H1 (cell line): Measurements from ENCODE around the gene MCM9. TPM values are rescaled to one million over a fixed set of nuclear protein-coding genes. Genes with fewer than 3 reads are reported as not detected.

ENCODE experiments used
- CEBPB ChIP-seq: IDR thresholded peaks from 2 replicates; pipeline ENCODE4 v1.6.1; 2012; ENCODE audit warnings: low read depth, low read length
- EZH2 ChIP-seq: fragments of 200-600 bp; sonication (generic); IDR thresholded peaks from 2 replicates; pipeline ENCODE4 v1.7.1; 2012; ENCODE audit warnings: low read depth, mild to moderate bottlenecking, moderate library complexity, low read length, inconsistent platforms; ENCODE audit not compliant: severe bottlenecking
- FOSL1 ChIP-seq: IDR thresholded peaks from 2 replicates; pipeline ENCODE4 v1.6.1; 2011; ENCODE audit warnings: mild to moderate bottlenecking, low read depth, low read length, moderate library complexity; ENCODE audit not compliant: insufficient read depth
- HDAC6 ChIP-seq: IDR thresholded peaks from one replicate; pipeline ENCODE4 v1.7.1; 2012; ENCODE audit warnings: low read depth, mild to moderate bottlenecking, inconsistent platforms, low read length, moderate library complexity
- JUND ChIP-seq: IDR thresholded peaks from 2 replicates; pipeline ENCODE4 v1.6.1; 2011; ENCODE audit warnings: mild to moderate bottlenecking, improper control_type of control experiment, low read length
- MAFK ChIP-seq: IDR thresholded peaks from 2 replicates; pipeline ENCODE4 v1.6.1; 2012; ENCODE audit warnings: low read depth, mild to moderate bottlenecking, improper control_type of control experiment, low read length
- MAX ChIP-seq: IDR thresholded peaks from 2 replicates; pipeline ENCODE4 v1.6.1; 2012; ENCODE audit warnings: inconsistent platforms
- RAD21 ChIP-seq, 2 experiments: IDR thresholded peaks in 1 of 2; conservative IDR thresholded peaks in 1 of 2; 2 replicates each; pipeline ENCODE4 v1.6.1; 2011; ENCODE audit warnings: low read depth in 2 of 2, low read length in 2 of 2, improper control_type of control experiment in 1 of 2, inconsistent platforms in 1 of 2, mild to moderate bottlenecking in 1 of 2, moderate library complexity in 1 of 2
- RFX5 ChIP-seq: IDR thresholded peaks from 2 replicates; pipeline ENCODE4 v1.6.1; 2011; ENCODE audit warnings: low read depth, low read length, improper control_type of control experiment, borderline replicate concordance
- SIRT6 ChIP-seq: IDR thresholded peaks from one replicate; pipeline ENCODE4 v1.7.1; 2012; ENCODE audit warnings: low read length, inconsistent platforms
- SP1 ChIP-seq: IDR thresholded peaks from 2 replicates; pipeline ENCODE4 v1.6.1; 2011; ENCODE audit warnings: low read depth, low read length
- TCF12 ChIP-seq: IDR thresholded peaks from 2 replicates; pipeline ENCODE4 v1.6.1; 2011; ENCODE audit warnings: low read depth, mild to moderate bottlenecking, low read length
- ZNF274 ChIP-seq: IDR thresholded peaks from 2 replicates; pipeline ENCODE4 v1.7.0; 2012; ENCODE audit warnings: low read length, borderline replicate concordance; ENCODE audit errors: extremely low read depth
- polyA plus RNA-seq, 7 experiments: library from polyadenylated mRNA; depleted of rRNA in 3 of 7; stranded (reverse) in 5 of 7; unstranded in 2 of 7; fragments of >200 nt in 5 of 7; fragments of 200-250 nt in 2 of 7; gene quantifications; 1 replicate in 5 of 7; 2 replicates in 1 of 7; 4 replicates in 1 of 7; pipeline versions ENCODE4 v1.2.1 to v1.2.3, GENCODE V29; 2011 to 2013; ENCODE audit warnings: missing spikeins in 2 of 7, mixed read lengths in 2 of 7
- total RNA-seq: library from RNA; stranded (reverse); fragmentation: NEBNext Ultra II Directional; extraction: Animal tissue kit (Norgen Biotek cat#: 25700); gene quantifications from 2 replicates; pipeline ENCODE4 v1.2.1, GENCODE V29; 2021
- TF ChIP-seq, protein P1 (sequence below): IDR thresholded peaks from 2 replicates; pipeline ENCODE4 v1.6.1; 2012; ENCODE audit warnings: inconsistent platforms
- TF ChIP-seq, protein P2 (sequence below): IDR thresholded peaks from 2 replicates; pipeline ENCODE4 v1.6.1; 2011; ENCODE audit warnings: low read length, improper control_type of control experiment
- TF ChIP-seq, protein P3 (sequence below): IDR thresholded peaks from 2 replicates; pipeline ENCODE4 v1.6.1; 2012; ENCODE audit warnings: low read length, inconsistent platforms
- TF ChIP-seq, protein P4 (sequence below), 3 experiments: IDR thresholded peaks; 1 replicate in 2 of 3; 2 replicates in 1 of 3; pipeline versions ENCODE4 v1.5.1 to v1.6.1; 2011; ENCODE audit warnings: low read length in 3 of 3, mild to moderate bottlenecking in 3 of 3, inconsistent platforms in 2 of 3, low read depth in 1 of 3, moderate library complexity in 1 of 3; ENCODE audit not compliant: insufficient read depth in 1 of 3; ENCODE audit errors: control extremely low read depth in 1 of 3

MCM9 gene
- total and polyA plus RNA-seq, 2 of the 8 experiments (the other 6 are each of a cell fraction or from before 2014, with no cell fraction given): 3.7 to 11.4 TPM

DNA sequence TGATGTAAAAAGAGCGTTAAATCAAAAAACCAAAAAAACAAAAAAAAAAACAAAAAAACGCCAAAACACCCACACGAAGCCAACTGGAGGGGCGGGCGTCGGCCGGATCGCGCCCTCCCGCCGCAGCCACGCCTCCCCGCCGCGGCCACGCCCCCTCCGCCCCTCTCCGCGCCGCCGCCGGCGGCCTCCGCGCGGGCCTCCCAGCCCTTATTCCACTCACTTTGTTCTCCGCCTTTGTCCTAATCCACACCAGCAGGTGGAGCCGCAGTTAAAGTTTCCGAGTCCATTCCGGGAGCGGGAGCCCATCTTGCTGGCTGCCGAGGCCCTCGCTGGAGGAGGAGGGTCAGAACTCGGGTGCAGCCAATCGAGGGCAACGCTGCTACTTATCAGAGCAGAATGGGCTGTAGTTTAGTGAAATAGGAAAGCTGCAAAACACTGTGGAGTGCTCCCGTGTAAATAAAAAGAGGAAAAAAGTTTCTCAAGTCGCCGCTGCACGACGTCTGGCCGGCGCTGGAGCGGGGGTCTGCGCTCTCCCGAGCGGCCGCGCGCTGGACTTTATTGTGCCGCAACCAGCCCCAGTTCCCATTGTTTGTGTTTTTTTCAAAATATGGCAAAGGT is 41.0 kb downstream of the MCM9 start, which contains the start of gene ASF1A (continued):
- TF ChIP-seq TCF12 (peak; percentile 61; the same call in 1 of the 2 replicates), EZH2 (no peak), HDAC6 (no peak), CEBPB (no peak), SIRT6 (no peak), MAFK (no peak), ZNF274 (no peak), JUND (no peak), FOSL1 (no peak), MAX (0 out of 2 replicates have a peak, but pooled peaks have one; percentile 36), RAD21 (IDR thresholded peaks at IDR 0.05 in 1 of 2, conservative IDR thresholded peaks at IDR 0.05 in 1 of 2; ENCODE audit: low read depth in 2 of 2, low read length in 2 of 2) (peak; percentile 39 to 53), RFX5 (no peak), SP1 (0 out of 2 replicates have a peak, but pooled peaks have one; percentile 24)
- TF ChIP-seq, protein P1, sequence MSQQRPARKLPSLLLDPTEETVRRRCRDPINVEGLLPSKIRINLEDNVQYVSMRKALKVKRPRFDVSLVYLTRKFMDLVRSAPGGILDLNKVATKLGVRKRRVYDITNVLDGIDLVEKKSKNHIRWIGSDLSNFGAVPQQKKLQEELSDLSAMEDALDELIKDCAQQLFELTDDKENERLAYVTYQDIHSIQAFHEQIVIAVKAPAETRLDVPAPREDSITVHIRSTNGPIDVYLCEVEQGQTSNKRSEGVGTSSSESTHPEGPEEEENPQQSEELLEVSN: no peak; the same call in 1 of the 2 replicates
- TF ChIP-seq, protein P2, sequence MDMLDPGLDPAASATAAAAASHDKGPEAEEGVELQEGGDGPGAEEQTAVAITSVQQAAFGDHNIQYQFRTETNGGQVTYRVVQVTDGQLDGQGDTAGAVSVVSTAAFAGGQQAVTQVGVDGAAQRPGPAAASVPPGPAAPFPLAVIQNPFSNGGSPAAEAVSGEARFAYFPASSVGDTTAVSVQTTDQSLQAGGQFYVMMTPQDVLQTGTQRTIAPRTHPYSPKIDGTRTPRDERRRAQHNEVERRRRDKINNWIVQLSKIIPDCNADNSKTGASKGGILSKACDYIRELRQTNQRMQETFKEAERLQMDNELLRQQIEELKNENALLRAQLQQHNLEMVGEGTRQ: no peak
- TF ChIP-seq, protein P3, sequence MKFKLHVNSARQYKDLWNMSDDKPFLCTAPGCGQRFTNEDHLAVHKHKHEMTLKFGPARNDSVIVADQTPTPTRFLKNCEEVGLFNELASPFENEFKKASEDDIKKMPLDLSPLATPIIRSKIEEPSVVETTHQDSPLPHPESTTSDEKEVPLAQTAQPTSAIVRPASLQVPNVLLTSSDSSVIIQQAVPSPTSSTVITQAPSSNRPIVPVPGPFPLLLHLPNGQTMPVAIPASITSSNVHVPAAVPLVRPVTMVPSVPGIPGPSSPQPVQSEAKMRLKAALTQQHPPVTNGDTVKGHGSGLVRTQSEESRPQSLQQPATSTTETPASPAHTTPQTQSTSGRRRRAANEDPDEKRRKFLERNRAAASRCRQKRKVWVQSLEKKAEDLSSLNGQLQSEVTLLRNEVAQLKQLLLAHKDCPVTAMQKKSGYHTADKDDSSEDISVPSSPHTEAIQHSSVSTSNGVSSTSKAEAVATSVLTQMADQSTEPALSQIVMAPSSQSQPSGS: 0 out of 2 replicates have a peak, but pooled peaks have one; percentile 19
- TF ChIP-seq, protein P4, sequence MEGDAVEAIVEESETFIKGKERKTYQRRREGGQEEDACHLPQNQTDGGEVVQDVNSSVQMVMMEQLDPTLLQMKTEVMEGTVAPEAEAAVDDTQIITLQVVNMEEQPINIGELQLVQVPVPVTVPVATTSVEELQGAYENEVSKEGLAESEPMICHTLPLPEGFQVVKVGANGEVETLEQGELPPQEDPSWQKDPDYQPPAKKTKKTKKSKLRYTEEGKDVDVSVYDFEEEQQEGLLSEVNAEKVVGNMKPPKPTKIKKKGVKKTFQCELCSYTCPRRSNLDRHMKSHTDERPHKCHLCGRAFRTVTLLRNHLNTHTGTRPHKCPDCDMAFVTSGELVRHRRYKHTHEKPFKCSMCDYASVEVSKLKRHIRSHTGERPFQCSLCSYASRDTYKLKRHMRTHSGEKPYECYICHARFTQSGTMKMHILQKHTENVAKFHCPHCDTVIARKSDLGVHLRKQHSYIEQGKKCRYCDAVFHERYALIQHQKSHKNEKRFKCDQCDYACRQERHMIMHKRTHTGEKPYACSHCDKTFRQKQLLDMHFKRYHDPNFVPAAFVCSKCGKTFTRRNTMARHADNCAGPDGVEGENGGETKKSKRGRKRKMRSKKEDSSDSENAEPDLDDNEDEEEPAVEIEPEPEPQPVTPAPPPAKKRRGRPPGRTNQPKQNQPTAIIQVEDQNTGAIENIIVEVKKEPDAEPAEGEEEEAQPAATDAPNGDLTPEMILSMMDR (IDR thresholded peaks at IDR 0.05; ENCODE audit: control extremely low read depth in 1 of 3, insufficient read depth in 1 of 3, low read depth in 1 of 3, low read length in 3 of 3): peak; percentile 51 to 79 (median 73)
